ENCODE data around the gene PTPRS.
"Not testable (repeated sequence)": the region's sequence is repeated elsewhere in the genome, so short reads cannot be mapped to it uniquely, and the experiment has no call there.

The PTPRS gene

GRCh38 chr19:5331790-5332189 lies 8.8 kb downstream of the PTPRS start:
- DNase-seq, result no peak

GRCh38 chr19:5330307-5330720 lies 10.3 kb downstream of the PTPRS start:
- DNase-seq, result no peak

GRCh38 chr19:5329141-5329540 lies 11.5 kb downstream of the PTPRS start:
- DNase-seq, result no peak

- not testable (repeated sequence) for DNase-seq
Observed at GRCh38 chr19:5328407-5328806, 12.2 kb downstream of the PTPRS start.

GRCh38 chr19:5326986-5327623 lies 13.5 kb downstream of the PTPRS start:
- DNase-seq, result no peak

- DNase-seq, result no peak
Observed at GRCh38 chr19:5326545-5326944, 14.1 kb downstream of the PTPRS start.

GRCh38 chr19:5324947-5325346 lies 15.7 kb downstream of the PTPRS start:
- no peak for DNase-seq

GRCh38 chr19:5323475-5323811 lies 17.2 kb downstream of the PTPRS start:
- no peak for DNase-seq

GRCh38 chr19:5321851-5322681 lies 18.5 kb downstream of the PTPRS start:
- DNase-seq, result no peak

- no peak for DNase-seq
Observed at GRCh38 chr19:5321066-5321642, 19.5 kb downstream of the PTPRS start.

GRCh38 chr19:5319516-5319915 lies 21.1 kb downstream of the PTPRS start:
- DNase-seq, result no peak

GRCh38 chr19:5318306-5318705 lies 22.3 kb downstream of the PTPRS start:
- DNase-seq, result no peak

- DNase-seq, result no peak
Observed at GRCh38 chr19:5317321-5317720, 23.3 kb downstream of the PTPRS start.

- DNase-seq, result no peak
Observed at GRCh38 chr19:5316138-5316537, 24.5 kb downstream of the PTPRS start.

- no peak for DNase-seq
Observed at GRCh38 chr19:5314907-5315298, 25.7 kb downstream of the PTPRS start.

- DNase-seq, result no peak
Observed at GRCh38 chr19:5314012-5314906, 26.4 kb downstream of the PTPRS start.

- DNase-seq, result no peak
Observed at GRCh38 chr19:5313307-5313706, 27.3 kb downstream of the PTPRS start.

GRCh38 chr19:5312058-5312457 lies 28.6 kb downstream of the PTPRS start:
- DNase-seq, result no peak

GRCh38 chr19:5309438-5310204 lies 31.0 kb downstream of the PTPRS start:
- no peak for DNase-seq

- DNase-seq, result peak; percentile 57
Observed at GRCh38 chr19:5308451-5309437, 31.9 kb downstream of the PTPRS start.

GRCh38 chr19:5307655-5308054 lies 33.0 kb downstream of the PTPRS start:
- no peak for DNase-seq

Measured in NCI-H2107 (cell line).